H1 (cell line): ENCODE data around the gene BCAS1. TPM values are rescaled to one million over a fixed set of nuclear protein-coding genes. Genes with fewer than 3 reads are reported as not detected.

Experiments
- CTCF ChIA-PET: fragments of 300-600 bp; sonication (Branson Sonifier 250); formaldehyde crosslinking; loops from one replicate; lab custom pipeline; 2021; ENCODE audit not compliant: partially characterized antibody; lab: Charles Lee
- POLR2A ChIA-PET: fragments of 300-600 bp; sonication (Branson Sonifier 250); formaldehyde crosslinking; loops from one replicate; lab custom pipeline; 2021; ENCODE audit warnings: inconsistent platforms; ENCODE audit not compliant: partially characterized antibody; lab: Charles Lee
- DNase-seq, 2 experiments: peaks; one replicate each; pipeline versions ENCODE4 v3.0.0 to v3.0.0-alpha.2; 2010 to 2022; ENCODE audit warnings: low spot score in 2 of 2, low read depth in 1 of 2, mixed read lengths in 1 of 2
- FAIRE-seq: peaks from 2 replicates; lab custom pipeline; 2011; peaks lifted over from hg19 to GRCh38; lab: Jason Lieb, UNC
- H2AFZ ChIP-seq: 2 replicates; pipeline ENCODE4 v1.8.1; 2012; ENCODE audit warnings: low read length, inconsistent platforms
- H2AK5ac ChIP-seq: 2 replicates; pipeline ENCODE4 v1.6.1; 2013; ENCODE audit warnings: low read depth, low read length
- H2BK120ac ChIP-seq: replicated peaks from 2 replicates; pipeline ENCODE3; 2013; ENCODE audit warnings: low read depth, low read length, inconsistent platforms
- H2BK12ac ChIP-seq: 2 replicates; pipeline ENCODE4 v1.6.1; 2013; ENCODE audit warnings: low read depth, low read length
- H2BK15ac ChIP-seq: 2 replicates; pipeline ENCODE4 v1.6.1; 2013; ENCODE audit warnings: low read length
- H2BK20ac ChIP-seq: 2 replicates; pipeline ENCODE4 v1.6.1; 2013; ENCODE audit warnings: low read length
- H2BK5ac ChIP-seq: 2 replicates; pipeline ENCODE4 v1.6.1; 2013; ENCODE audit warnings: low read depth, low read length
- H3K14ac ChIP-seq: 2 replicates; pipeline ENCODE4 v1.6.1; 2013; ENCODE audit warnings: inconsistent platforms; ENCODE audit not compliant: insufficient read length
- H3K18ac ChIP-seq: 2 replicates; pipeline ENCODE4 v1.6.1; 2013; ENCODE audit warnings: low read length; ENCODE audit errors: extremely low read depth
- H3K23ac ChIP-seq: 2 replicates; pipeline ENCODE4 v1.6.1; 2013; ENCODE audit warnings: inconsistent platforms; ENCODE audit not compliant: insufficient read length
- H3K23me2 ChIP-seq: 2 replicates; pipeline ENCODE4 v1.6.1; 2013; ENCODE audit warnings: low read depth, low read length
- H3K27ac ChIP-seq: 2 replicates; pipeline ENCODE4 v1.6.1; 2011; ENCODE audit warnings: low read depth, low read length, inconsistent platforms
- H3K27me3 ChIP-seq, 4 experiments: replicated peaks in 1 of 4; 1 replicate in 1 of 4; 2 replicates in 3 of 4; pipeline versions ENCODE4 v1.6.1 to v1.8.1; 2011 to 2013; ENCODE audit warnings: low read length in 3 of 4, mild to moderate bottlenecking in 3 of 4, inconsistent platforms in 2 of 4, mixed read lengths in 2 of 4, moderate library complexity in 1 of 4; ENCODE audit not compliant: control insufficient read depth in 3 of 4, insufficient read depth in 3 of 4; ENCODE audit errors: extremely low read depth in 1 of 4
- H3K36me3 ChIP-seq, 4 experiments: 2 replicates each; pipeline versions ENCODE4 v1.6.1 to v1.8.1; 2011 to 2013; ENCODE audit warnings: mild to moderate bottlenecking in 4 of 4, low read length in 3 of 4, moderate library complexity in 2 of 4, control low read depth in 1 of 4, inconsistent platforms in 1 of 4; ENCODE audit not compliant: insufficient read depth in 4 of 4, control insufficient read depth in 2 of 4
- H3K4ac ChIP-seq: replicated peaks from 2 replicates; pipeline ENCODE3; 2013; ENCODE audit warnings: low read length, low read depth, mixed read lengths, inconsistent platforms; ENCODE audit not compliant: insufficient read length
- H3K4me1 ChIP-seq, 4 experiments: replicated peaks in 1 of 4; 1 replicate in 1 of 4; 2 replicates in 3 of 4; pipeline versions ENCODE4 v1.6.1 to v1.8.1; 2011 to 2013; ENCODE audit warnings: low read length in 3 of 4, inconsistent platforms in 2 of 4, mixed read lengths in 1 of 4; ENCODE audit not compliant: insufficient read depth in 4 of 4, control insufficient read depth in 3 of 4
- H3K4me2 ChIP-seq, 2 experiments: 2 replicates each; pipeline versions ENCODE4 v1.6.1 to v1.8.1; 2011 to 2013; ENCODE audit warnings: low read depth in 2 of 2, low read length in 2 of 2, control low read depth in 1 of 2, inconsistent platforms in 1 of 2, mild to moderate bottlenecking in 1 of 2; ENCODE audit not compliant: insufficient read depth in 1 of 2
- H3K4me3 ChIP-seq, 4 experiments: fragments of 200-600, 300-600 bp in 1 of 4; sonication (generic), shearing (Covaris generic), sonication (Bioruptor Twin) in 1 of 4; 2 replicates each; pipeline versions ENCODE4 v1.5.1 to v1.8.1; 2011 to 2016; ENCODE audit warnings: low read length in 4 of 4, low read depth in 3 of 4, control low read depth in 2 of 4, inconsistent platforms in 2 of 4, mild to moderate bottlenecking in 2 of 4, mixed read lengths in 1 of 4, moderate library complexity in 1 of 4; ENCODE audit not compliant: insufficient read depth in 2 of 4; ENCODE audit errors: extremely low read depth in 1 of 4
- H3K56ac ChIP-seq: replicated peaks from 2 replicates; pipeline ENCODE3; 2013; ENCODE audit warnings: low read depth, mild to moderate bottlenecking, mixed read lengths, low read length, inconsistent platforms; ENCODE audit not compliant: insufficient read length
- H3K79me1 ChIP-seq: 2 replicates; pipeline ENCODE4 v1.6.1; 2013; ENCODE audit warnings: low read depth, low read length, control low read depth
- H3K79me2 ChIP-seq, 2 experiments: 2 replicates each; pipeline versions ENCODE4 v1.6.1 to v1.8.1; 2012 to 2013; ENCODE audit warnings: low read length in 2 of 2, mild to moderate bottlenecking in 2 of 2, inconsistent platforms in 1 of 2; ENCODE audit not compliant: insufficient read depth in 2 of 2, control insufficient read depth in 1 of 2
- H3K9ac ChIP-seq, 4 experiments: replicated peaks in 1 of 4; 1 replicate in 1 of 4; 2 replicates in 3 of 4; pipeline versions ENCODE4 v1.6.1 to v1.8.1; 2011 to 2013; ENCODE audit warnings: low read depth in 3 of 4, low read length in 3 of 4, control low read depth in 2 of 4, mild to moderate bottlenecking in 2 of 4, moderate library complexity in 2 of 4, inconsistent platforms in 1 of 4; ENCODE audit errors: extremely low read depth in 1 of 4
- H3K9me3 ChIP-seq, 2 experiments: 2 replicates each; pipeline versions ENCODE4 v1.6.1 to v1.8.1; 2012 to 2013; ENCODE audit warnings: mild to moderate bottlenecking in 2 of 2, moderate library complexity in 2 of 2, control low read depth in 1 of 2, inconsistent platforms in 1 of 2, low read depth in 1 of 2, low read length in 1 of 2, mixed read lengths in 1 of 2; ENCODE audit not compliant: insufficient read depth in 2 of 2
- H4K20me1 ChIP-seq, 2 experiments: replicated peaks in 1 of 2; 2 replicates each; pipeline versions ENCODE3 to v1.8.1; 2011 to 2013; ENCODE audit warnings: inconsistent platforms in 2 of 2, low read length in 2 of 2, mild to moderate bottlenecking in 1 of 2; ENCODE audit not compliant: insufficient read depth in 2 of 2, control insufficient read depth in 1 of 2
- H4K5ac ChIP-seq: 2 replicates; pipeline ENCODE4 v1.6.1; 2013; ENCODE audit warnings: low read length, low read depth, mixed read lengths, inconsistent platforms; ENCODE audit not compliant: insufficient read length
- H4K8ac ChIP-seq: 2 replicates; pipeline ENCODE4 v1.8.0; 2013; ENCODE audit warnings: mild to moderate bottlenecking, moderate library complexity, low read length, inconsistent platforms; ENCODE audit not compliant: insufficient read depth; ENCODE audit errors: extremely low read depth
- H4K91ac ChIP-seq: replicated peaks from 2 replicates; pipeline ENCODE3; 2013; ENCODE audit warnings: low read length, mixed read lengths, inconsistent platforms; ENCODE audit not compliant: insufficient read length
- ATF3 ChIP-seq: IDR thresholded peaks from 2 replicates; pipeline ENCODE4 v1.6.1; 2011; ENCODE audit warnings: low read depth, mild to moderate bottlenecking, low read length; ENCODE audit not compliant: insufficient read depth
- BCL11A ChIP-seq, 2 experiments: IDR thresholded peaks; one replicate each; pipeline ENCODE4 v1.6.1; 2011; ENCODE audit warnings: low read depth in 2 of 2, low read length in 2 of 2, mild to moderate bottlenecking in 2 of 2
- GABPA ChIP-seq: IDR thresholded peaks from 2 replicates; pipeline ENCODE4 v1.6.1; 2011; ENCODE audit warnings: mild to moderate bottlenecking, low read length, moderate library complexity, borderline replicate concordance; ENCODE audit not compliant: insufficient read depth
- HDAC6 ChIP-seq: IDR thresholded peaks from one replicate; pipeline ENCODE4 v1.7.1; 2012; ENCODE audit warnings: low read depth, mild to moderate bottlenecking, inconsistent platforms, low read length, moderate library complexity
- MAFK ChIP-seq: IDR thresholded peaks from 2 replicates; pipeline ENCODE4 v1.6.1; 2012; ENCODE audit warnings: low read depth, mild to moderate bottlenecking, improper control_type of control experiment, low read length
- NRF1 ChIP-seq: IDR thresholded peaks from 2 replicates; pipeline ENCODE4 v1.6.1; 2011; ENCODE audit warnings: mild to moderate bottlenecking, low read depth, low read length, improper control_type of control experiment
- POLR2A ChIP-seq, 2 experiments: IDR thresholded peaks; 1 replicate in 1 of 2; 2 replicates in 1 of 2; pipeline ENCODE4 v1.6.1; 2011; ENCODE audit warnings: low read depth in 2 of 2, low read length in 2 of 2, mild to moderate bottlenecking in 2 of 2; ENCODE audit errors: control extremely low read depth in 1 of 2
- POU5F1 ChIP-seq: IDR thresholded peaks from 2 replicates; pipeline ENCODE4 v1.6.1; 2011; ENCODE audit warnings: low read depth, mild to moderate bottlenecking, low read length, moderate library complexity
- RAD21 ChIP-seq, 2 experiments: IDR thresholded peaks in 1 of 2; conservative IDR thresholded peaks in 1 of 2; 2 replicates each; pipeline ENCODE4 v1.6.1; 2011; ENCODE audit warnings: low read depth in 2 of 2, low read length in 2 of 2, improper control_type of control experiment in 1 of 2, inconsistent platforms in 1 of 2, mild to moderate bottlenecking in 1 of 2, moderate library complexity in 1 of 2
- RNF2 ChIP-seq: fragments of 200-900, 300-1000 bp; sonication (generic); IDR thresholded peaks from 2 replicates; pipeline ENCODE4 v1.7.1; 2016; ENCODE audit warnings: borderline replicate concordance, low read depth, mild to moderate bottlenecking, antibody characterized with exemption, low read length; ENCODE audit not compliant: poor library complexity, severe bottlenecking; ENCODE audit errors: missing control alignments
- RXRA ChIP-seq: IDR thresholded peaks from 2 replicates; pipeline ENCODE4 v1.6.1; 2011; ENCODE audit warnings: low read depth, mild to moderate bottlenecking, low read length, moderate library complexity; ENCODE audit not compliant: insufficient read depth
- WGBS, 2 experiments: shearing (Covaris generic) in 1 of 2; methylation state at CpG; one replicate each; pipeline versions ENCODE4 v1.1.6 to v1.1.7; 2013 to 2015; ENCODE audit warnings: low lambda C conversion rate in 2 of 2, mixed read lengths in 2 of 2, inconsistent platforms in 1 of 2, low coverage in 1 of 2, missing lambda C conversion rate in 1 of 2; ENCODE audit not compliant: insufficient replicate concordance in 2 of 2, insufficient coverage in 1 of 2, insufficient read length in 1 of 2; ENCODE audit errors: extremely low coverage in 1 of 2, missing lambda C conversion rate in 1 of 2; 5-methylcytosine and 5-hydroxymethylcytosine counted together
- polyA plus RNA-seq, 7 experiments: library from polyadenylated mRNA; depleted of rRNA in 3 of 7; stranded (reverse) in 5 of 7; unstranded in 2 of 7; fragments of >200 nt in 5 of 7; fragments of 200-250 nt in 2 of 7; gene quantifications; 1 replicate in 5 of 7; 2 replicates in 1 of 7; 4 replicates in 1 of 7; pipeline versions ENCODE4 v1.2.1 to v1.2.3, GENCODE V29; 2011 to 2013; ENCODE audit warnings: missing spikeins in 2 of 7, mixed read lengths in 2 of 7
- total RNA-seq: library from RNA; stranded (reverse); fragmentation: NEBNext Ultra II Directional; extraction: Animal tissue kit (Norgen Biotek cat#: 25700); gene quantifications from 2 replicates; pipeline ENCODE4 v1.2.1, GENCODE V29; 2021

BCAS1 gene
- total and polyA plus RNA-seq, 2 of the 8 experiments (the other 6 are each of a cell fraction or from before 2014, with no cell fraction given): 0.06 to 0.19 TPM

GRCh38 chr20:53920647-53921245 is 149.6 kb downstream of the BCAS1 start:
- POLR2A ChIA-PET: interaction anchor here (1.8 kb wide), 1 partner anchor 168 kb away, joined by 5 read pairs; no protein-coding TSS in a partner anchor
- peak overlapping the region; percentile 94; the same call in 1 of the 2 replicates for H2BK12ac ChIP-seq
- no peak overlapping the region for H3K56ac ChIP-seq
- no peak overlapping the region for H4K5ac ChIP-seq
- H4K8ac ChIP-seq: no peak overlapping the region
- FAIRE-seq (no peak), DNase-seq (no peak)
- H3K79me2 ChIP-seq: no peaks in the 10 kb centered on the region
- no peak overlapping the region for H3K4me3 ChIP-seq
- H3K79me1 ChIP-seq: no peaks in the 10 kb centered on the region
- H3K23me2 ChIP-seq: no peaks in the 10 kb centered on the region
- H3K9ac ChIP-seq: 0 out of 7 replicates have a peak overlapping the region, but pooled peaks of 1 of the 4 experiments have one; percentile 2
- peak overlapping the region; percentile 90 for H2BK15ac ChIP-seq
- H2AFZ ChIP-seq: peak overlapping the region; percentile 48; the same call in 1 of the 2 replicates
- no peak overlapping the region for H2BK120ac ChIP-seq
- H3K27me3 ChIP-seq: no peaks in the 10 kb centered on the region
- H4K91ac ChIP-seq: peak overlapping the region; percentile 75
- no peak overlapping the region for H3K14ac ChIP-seq
- no peak overlapping the region for H3K27ac ChIP-seq
- H3K4me1 ChIP-seq: peaks cover 5 to 20% (median 14%) of the 10 kb centered on the region in 4 experiments; a peak in 5 of 7 replicates
- H2BK5ac ChIP-seq: peak overlapping the region; percentile 55; the same call in 1 of the 2 replicates
- peak overlapping the region; percentile 89 for H2AK5ac ChIP-seq
- peak overlapping the region; percentile 62 for H3K4ac ChIP-seq
- peak overlapping the region in 1 of 2 experiments; percentile 19; a peak in 1 of 4 replicates for H3K4me2 ChIP-seq
- H3K9me3 ChIP-seq: no peaks in the 10 kb centered on the region
- peak overlapping the region; percentile 99 for H2BK20ac ChIP-seq
- H3K18ac ChIP-seq: peak overlapping the region; percentile 76
- whole genome bisulfite sequencing, 2 experiments: 90% methylated on average over 12 of the region's 12 CpGs; no CpG with 5 or more reads in 1 of the 2 experiments
- H3K23ac ChIP-seq: no peak overlapping the region
- H4K20me1 ChIP-seq: no peaks in the 10 kb centered on the region
- CTCF ChIA-PET: interaction anchor here (6.5 kb wide), 1 partner anchor 18 kb away, joined by 102 read pairs; no protein-coding TSS in a partner anchor
- no peaks in the 10 kb centered on the region for H3K36me3 ChIP-seq
- TF ChIP-seq RAD21 (IDR thresholded peaks at IDR 0.05 in 1 of 2, conservative IDR thresholded peaks at IDR 0.05 in 1 of 2; ENCODE audit: low read depth in 2 of 2, low read length in 2 of 2): no peak
- TF ChIP-seq POLR2A (IDR thresholded peaks at IDR 0.05; ENCODE audit: control extremely low read depth in 1 of 2, low read depth in 2 of 2, low read length in 2 of 2): no peak
- TF ChIP-seq MAFK: no peak
- TF ChIP-seq NRF1: no peak
- TF ChIP-seq RNF2: no peak
- no peak for TF ChIP-seq HDAC6
- TF ChIP-seq RXRA: no peak
- no peak for TF ChIP-seq ATF3
- no peak for TF ChIP-seq BCL11A (IDR thresholded peaks at IDR 0.05; ENCODE audit: low read depth in 2 of 2, low read length in 2 of 2)
- no peak for TF ChIP-seq GABPA
- TF ChIP-seq POU5F1: no peak
